SKM-1 (cell line): ENCODE data around the gene ELMO2.
"Not testable (repeated sequence)": the region's sequence is repeated elsewhere in the genome, so short reads cannot be mapped to it uniquely, and the experiment has no call there.

ENCODE experiments used
- DNase-seq: peaks from one replicate; lab custom pipeline; 2025; ENCODE audit not compliant: unreplicated experiment; lab: John Stamatoyannopoulos, UW

Gene ELMO2

GRCh38 chr20:46407671-46407996 is 1.2 kb upstream of the ELMO2 start:
- DNase-seq, result no peak

DNA sequence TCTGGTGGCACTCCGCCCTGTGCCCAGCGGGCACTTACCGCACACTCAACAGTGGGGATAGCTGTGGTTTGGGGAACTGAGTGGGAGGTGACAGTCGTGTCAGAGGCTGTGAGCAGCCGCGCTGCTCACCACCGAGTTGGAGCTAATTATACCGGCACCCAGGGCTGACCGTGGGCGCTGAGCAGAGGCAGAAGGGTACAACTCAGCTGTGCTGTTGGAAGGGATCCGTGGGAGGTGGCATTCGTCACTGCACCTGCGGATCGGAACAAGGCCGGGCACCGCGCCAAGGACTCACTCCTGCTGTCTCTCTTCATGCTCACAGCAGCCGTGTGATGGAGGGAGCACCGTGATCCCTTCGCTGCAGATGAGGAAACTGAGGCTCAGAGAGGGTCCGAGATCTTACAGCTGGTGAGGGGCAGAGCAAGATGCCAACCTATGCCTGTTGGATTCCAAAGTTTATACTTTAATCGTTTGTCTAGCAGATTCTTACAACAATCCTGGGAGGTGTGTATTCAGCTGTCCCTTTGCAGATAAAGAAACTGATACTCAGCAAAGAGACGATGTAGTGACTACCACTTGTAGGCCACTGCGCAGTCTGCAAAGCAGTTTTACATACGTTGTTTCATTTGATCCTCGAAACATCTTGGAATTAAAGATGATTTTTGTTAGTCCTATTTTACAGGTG is 713 bp upstream of the ELMO2 start:
- no peak for DNase-seq

GRCh38 chr20:46402331-46402811 is 4.0 kb downstream of the ELMO2 start:
- no peak for DNase-seq

GRCh38 chr20:46401478-46401860 is 4.9 kb downstream of the ELMO2 start:
- DNase-seq, result no peak

GRCh38 chr20:46400828-46401477 is 5.5 kb downstream of the ELMO2 start:
- DNase-seq, result peak; percentile 20

GRCh38 chr20:46400253-46400652 is 6.2 kb downstream of the ELMO2 start:
- DNase-seq, result peak; percentile 91

GRCh38 chr20:46399401-46399800 is 7.0 kb downstream of the ELMO2 start:
- no peak for DNase-seq

GRCh38 chr20:46398963-46399362 is 7.5 kb downstream of the ELMO2 start:
- DNase-seq, result no peak

GRCh38 chr20:46396052-46396740 is 10.2 kb downstream of the ELMO2 start:
- DNase-seq, result no peak

GRCh38 chr20:46394872-46395760 is 11.3 kb downstream of the ELMO2 start:
- no peak for DNase-seq

DNA sequence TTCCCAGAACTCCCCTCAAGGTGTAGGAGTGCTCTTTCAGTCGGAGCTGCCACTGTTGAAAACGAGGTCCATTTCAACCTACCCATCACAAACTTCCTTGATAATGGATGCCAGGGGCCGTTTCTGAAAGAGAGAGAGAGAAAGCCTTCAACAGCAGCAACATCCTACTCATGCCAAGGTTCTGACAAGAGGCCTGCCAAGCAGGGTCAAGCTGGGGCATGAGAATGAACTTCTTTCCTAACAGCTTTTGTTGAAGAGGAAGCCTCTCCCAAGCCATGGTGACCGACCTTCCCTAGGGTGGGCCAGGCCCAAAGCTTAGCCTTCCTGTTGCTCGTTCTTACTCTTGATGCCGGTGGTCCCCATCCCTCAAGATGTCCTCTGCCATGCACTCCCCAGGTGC is 12.4 kb downstream of the ELMO2 start:
- DNase-seq, result no peak

GRCh38 chr20:46388937-46389336 is 17.5 kb downstream of the ELMO2 start:
- DNase-seq, result no peak

DNA sequence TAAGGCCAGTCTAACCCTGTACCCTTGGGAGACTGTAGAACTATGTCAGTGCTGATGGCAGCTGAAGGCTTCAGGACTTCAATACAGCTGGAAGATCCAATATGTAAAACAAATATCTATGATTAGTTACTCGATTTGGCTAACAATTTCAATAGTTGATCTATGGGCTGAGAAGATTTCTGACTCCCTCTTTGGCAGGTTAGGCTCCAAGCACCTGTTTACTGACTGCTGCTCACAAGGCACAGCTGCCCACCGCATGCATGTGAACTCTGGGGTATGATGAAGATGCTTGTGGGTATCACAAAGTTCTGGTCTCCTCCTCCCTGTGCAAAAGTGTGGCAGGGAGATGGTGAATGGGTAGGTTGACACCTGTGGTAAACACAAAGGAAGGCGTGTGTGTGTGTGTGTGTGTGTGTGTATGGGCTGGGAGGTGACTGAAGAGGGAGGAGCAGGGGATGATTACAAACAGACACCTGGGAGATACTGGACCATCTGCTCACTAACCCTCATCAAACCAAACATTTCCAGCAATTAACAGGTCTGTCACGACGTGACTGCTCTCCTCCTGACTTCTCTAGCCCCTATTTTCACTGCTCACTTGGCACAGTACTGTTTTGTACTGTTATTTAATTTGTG is 18.1 kb downstream of the ELMO2 start:
- DNase-seq, result no peak

GRCh38 chr20:46387054-46387453 is 19.4 kb downstream of the ELMO2 start:
- DNase-seq, result not testable (repeated sequence)

DNA sequence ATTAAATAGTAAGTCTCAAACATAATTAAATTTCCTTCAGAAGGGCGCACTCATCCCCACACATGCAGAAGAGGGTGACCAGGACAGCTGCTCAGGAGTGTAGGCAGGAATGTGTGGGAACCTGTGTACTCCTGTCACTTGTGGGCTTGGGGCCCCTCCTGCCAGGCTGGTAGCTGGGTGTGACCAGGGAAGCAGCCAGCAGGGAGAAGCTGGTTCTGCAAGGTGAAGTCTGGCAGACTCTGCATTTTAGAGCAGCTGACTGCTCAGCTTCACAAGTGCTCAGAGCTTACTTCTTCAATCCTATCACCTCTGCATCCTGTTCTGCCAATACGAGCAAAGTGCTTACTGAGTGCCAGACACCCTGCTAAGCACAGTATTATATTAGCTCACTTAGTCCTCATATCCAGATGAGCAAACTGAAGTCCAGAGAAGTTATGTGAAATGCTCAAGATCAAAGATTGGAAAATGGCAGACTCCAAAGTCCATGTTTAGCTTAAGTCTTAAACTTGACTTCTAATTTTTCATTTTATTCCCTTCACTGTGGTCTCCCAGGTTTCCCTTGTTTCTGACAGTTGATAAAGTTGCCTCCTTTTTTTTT is 27.9 kb downstream of the ELMO2 start:
- no peak for DNase-seq

- DNase-seq, result no peak
These were observed 28.9 kb downstream of the ELMO2 start for GRCh38 chr20:46377518-46377917.

DNA sequence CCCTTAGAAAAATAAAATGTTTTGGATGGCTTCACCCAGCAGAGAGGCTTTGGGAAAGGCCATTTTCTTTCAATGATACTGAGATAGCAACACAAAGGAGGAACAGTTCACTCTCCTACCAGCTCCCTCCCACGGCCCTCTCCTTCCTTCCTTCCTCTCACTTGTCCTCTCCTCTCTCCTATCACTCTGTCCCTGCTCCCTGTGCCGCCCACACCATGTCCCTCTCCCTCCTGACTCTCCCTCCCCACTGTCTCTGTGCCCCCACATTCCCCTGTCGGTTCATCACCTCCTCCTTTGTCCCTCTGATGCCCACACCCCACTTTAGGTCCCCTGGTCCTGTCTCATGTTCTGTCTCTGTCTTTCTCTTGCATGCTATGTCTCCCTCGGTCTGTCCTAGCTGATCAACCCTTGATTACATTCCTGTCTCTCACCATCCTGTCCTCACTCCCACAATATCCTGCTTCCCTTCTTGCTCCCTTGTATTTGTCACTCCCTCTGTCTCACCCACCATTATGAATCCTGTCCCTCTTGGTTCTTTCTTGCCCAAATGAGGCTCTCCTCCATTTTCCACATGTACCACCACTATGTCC is 30.1 kb downstream of the ELMO2 start:
- no peak for DNase-seq

DNA sequence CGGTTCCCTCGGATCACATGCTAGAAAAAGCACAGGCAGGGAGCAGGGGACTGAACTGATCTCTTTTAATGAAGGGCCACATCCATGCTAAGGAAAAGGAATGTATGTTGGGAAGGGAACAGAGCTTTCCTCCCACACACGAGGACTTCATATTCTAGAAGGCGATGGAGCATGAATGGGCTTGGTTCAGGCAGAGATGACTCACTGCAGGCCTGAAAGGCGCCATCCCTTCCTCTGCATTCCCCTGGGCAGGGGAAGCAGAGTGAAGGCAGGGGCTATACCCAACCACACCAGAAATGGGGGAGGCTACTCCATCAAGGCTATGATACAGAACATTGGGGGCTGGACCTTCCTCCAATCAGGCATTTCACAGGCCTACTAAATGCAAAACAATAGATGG is 30.6 kb downstream of the ELMO2 start:
- no peak for DNase-seq

- no peak for DNase-seq
These were observed 32.0 kb downstream of the ELMO2 start for GRCh38 chr20:46374383-46374782.

DNA sequence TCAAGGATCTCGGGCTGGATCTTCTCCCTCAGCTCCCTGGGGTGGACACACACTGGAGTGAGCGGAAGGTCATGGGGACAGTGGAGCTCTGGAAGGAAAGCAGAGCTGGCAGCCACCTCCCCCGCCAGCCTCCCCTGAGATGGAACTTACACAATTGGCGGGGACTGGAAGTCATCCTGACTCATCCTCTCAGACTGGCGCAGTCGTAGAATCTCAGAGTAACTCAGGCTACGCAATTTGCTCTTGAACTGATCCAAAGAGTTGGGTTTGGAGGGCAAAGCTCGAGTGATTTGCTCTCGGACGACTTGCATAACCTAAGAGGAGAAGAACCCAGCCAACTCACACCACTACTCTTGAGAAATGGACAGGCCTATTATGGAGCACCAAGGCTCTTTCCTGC is 34.8 kb downstream of the ELMO2 start:
- no peak for DNase-seq
